ENCODE results near the gene UBXN10.

DNA sequence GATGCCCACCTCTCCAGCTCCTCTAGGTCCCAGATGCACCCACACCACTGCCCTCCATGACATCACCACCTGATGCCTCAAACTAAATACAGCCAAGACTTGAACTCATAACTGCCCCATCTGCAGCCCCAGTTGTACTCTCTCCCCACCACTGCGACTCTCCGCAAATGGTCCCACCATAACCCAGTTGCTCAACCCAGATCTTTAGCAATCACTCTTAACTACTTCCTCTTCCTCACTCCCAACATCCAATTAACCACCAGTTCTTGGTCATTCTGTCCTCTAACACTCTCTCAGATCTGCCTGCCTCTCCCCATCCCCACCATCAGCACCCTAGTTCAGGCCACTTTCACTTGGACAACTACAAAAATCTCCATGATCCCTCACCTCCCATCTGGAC, 37.2 kb downstream of the UBXN10 start:
- no peak for TF ChIP-seq CTCF (IDR thresholded peaks at IDR 0.05)
- TF ChIP-seq POLR2A (IDR thresholded peaks at IDR 0.05), result no peak
